PFSK-1 (cell line): Measurements from ENCODE around the gene ARFGEF2.

ENCODE experiments used
- POLR2AphosphoS5 ChIP-seq: IDR thresholded peaks from 2 replicates; pipeline ENCODE4 v1.6.1; 2012; ENCODE audit warnings: low read depth, mild to moderate bottlenecking, control low read depth, low read length, moderate library complexity
- REST ChIP-seq, 2 experiments: IDR thresholded peaks; 2 replicates each; pipeline versions ENCODE4 v1.6.1 to v1.8.0; 2011 to 2012; ENCODE audit warnings: low read depth in 2 of 2, low read length in 2 of 2, control low read depth in 1 of 2, inconsistent platforms in 1 of 2, mild to moderate bottlenecking in 1 of 2, moderate library complexity in 1 of 2; ENCODE audit not compliant: insufficient read depth in 1 of 2
- SIN3A ChIP-seq: IDR thresholded peaks from 2 replicates; pipeline ENCODE4 v1.6.1; 2012; ENCODE audit warnings: mild to moderate bottlenecking, low read length, moderate library complexity, borderline replicate concordance; ENCODE audit not compliant: insufficient read depth
- TAF1 ChIP-seq: IDR thresholded peaks from 2 replicates; pipeline ENCODE4 v1.6.1; 2012; ENCODE audit warnings: low read length, control low read depth, borderline replicate concordance; ENCODE audit not compliant: insufficient read depth

- no peak for TF ChIP-seq SIN3A
- no peak for TF ChIP-seq POLR2AphosphoS5
- no peak for TF ChIP-seq TAF1
- TF ChIP-seq REST (IDR thresholded peaks at IDR 0.05; ENCODE audit: insufficient read depth in 1 of 2, low read depth in 2 of 2, low read length in 2 of 2) = no peak
Observed at GRCh38 chr20:48930878-48931277, 9.4 kb downstream of the ARFGEF2 start.
